GM23338 (cell line): ENCODE results near the gene AHNAK2. TPM values are rescaled to one million over a fixed set of nuclear protein-coding genes. Genes with fewer than 3 reads are reported as not detected.

ENCODE experiments used
- ATAC-seq: fragments of 200-7000 bp; cut with Tn5 transposase; 3 replicates; pipeline ENCODE4 v1.9.1; 2020
- DNase-seq: peaks from one replicate; pipeline ENCODE4 v3.0.0-alpha.2; 2015; ENCODE audit warnings: low spot score
- H2AFZ ChIP-seq: fragments of 200-600 bp; sonication (generic); 2 replicates; pipeline ENCODE4 v1.8.0; 2016; ENCODE audit warnings: antibody characterized with exemption, mild to moderate bottlenecking, moderate library complexity
- H3F3A ChIP-seq: fragments of 200-600 bp; sonication (generic); replicated peaks from 2 replicates; pipeline ENCODE4 v1.8.0; 2017; ENCODE audit warnings: antibody characterized with exemption, mixed run types, low read depth
- H3K27ac ChIP-seq: fragments of 200-600 bp; sonication (generic); 2 replicates; pipeline ENCODE4 v1.6.1; 2016; ENCODE audit warnings: low read depth
- H3K27me3 ChIP-seq: fragments of 200-600 bp; sonication (generic); 2 replicates; pipeline ENCODE4 v1.8.0; 2016; ENCODE audit warnings: mild to moderate bottlenecking, mixed run types, moderate library complexity; ENCODE audit not compliant: insufficient read depth
- H3K36me3 ChIP-seq: fragments of 200-600 bp; sonication (generic); 2 replicates; pipeline ENCODE4 v1.8.0; 2016; ENCODE audit warnings: mild to moderate bottlenecking; ENCODE audit not compliant: insufficient read depth
- H3K4me1 ChIP-seq: fragments of 200-600 bp; sonication (generic); 2 replicates; pipeline ENCODE4 v1.8.0; 2016; ENCODE audit warnings: mild to moderate bottlenecking, moderate library complexity; ENCODE audit not compliant: insufficient read depth
- H3K4me2 ChIP-seq: fragments of 200-600 bp; sonication (generic); 2 replicates; pipeline ENCODE4 v1.7.1; 2017; ENCODE audit warnings: mixed run types
- H3K4me3 ChIP-seq: fragments of 200-600 bp; sonication (generic); 2 replicates; pipeline ENCODE4 v1.6.1; 2016; ENCODE audit warnings: mixed run types
- H3K79me2 ChIP-seq: fragments of 200-600 bp; sonication (generic); replicated peaks from 2 replicates; pipeline ENCODE4 v1.8.0; 2017; ENCODE audit warnings: mild to moderate bottlenecking; ENCODE audit not compliant: insufficient read depth
- H3K9me2 ChIP-seq: fragments of 200-600 bp; sonication (generic); 2 replicates; pipeline ENCODE4 v1.8.0; 2017; ENCODE audit not compliant: insufficient read depth
- H4K20me1 ChIP-seq: fragments of 200-600 bp; sonication (generic); replicated peaks from 2 replicates; pipeline ENCODE4 v1.8.0; 2017; ENCODE audit warnings: mild to moderate bottlenecking; ENCODE audit not compliant: insufficient read depth
- H3K27ac Mint-ChIP-seq: 2 replicates; pipeline ENCODE4 v1.8.0; 2020; ENCODE audit warnings: inconsistent platforms, mild to moderate bottlenecking, moderate library complexity, mixed read lengths
- H3K27me3 Mint-ChIP-seq: 3 replicates; pipeline ENCODE4 v1.8.0; 2022; ENCODE audit warnings: low read depth, mild to moderate bottlenecking, moderate library complexity, mixed read lengths, inconsistent platforms; ENCODE audit not compliant: insufficient read depth, poor library complexity
- H3K36me3 Mint-ChIP-seq: 3 replicates; pipeline ENCODE4 v1.8.0; 2021; ENCODE audit warnings: low read depth, mild to moderate bottlenecking, inconsistent platforms, moderate library complexity, mixed read lengths
- H3K4me1 Mint-ChIP-seq: 3 replicates; pipeline ENCODE4 v1.8.0; 2020; ENCODE audit warnings: mild to moderate bottlenecking, inconsistent platforms, mixed read lengths
- H3K4me3 Mint-ChIP-seq: 3 replicates; pipeline ENCODE4 v1.8.0; 2021; ENCODE audit warnings: moderate library complexity, mild to moderate bottlenecking, inconsistent platforms, mixed read lengths
- H3K9me3 Mint-ChIP-seq: 3 replicates; pipeline ENCODE4 v1.8.0; 2020; ENCODE audit warnings: moderate library complexity, mild to moderate bottlenecking, inconsistent platforms, mixed read lengths
- CREB1 ChIP-seq: fragments of 250-450 bp; sonication (Bioruptor Pico); IDR thresholded peaks from 2 replicates; pipeline ENCODE4 v1.5.0; 2020; ENCODE audit warnings: low read depth, mild to moderate bottlenecking, moderate library complexity
- CTCF ChIP-seq, 2 experiments: fragments of 200-600 bp in 1 of 2; sonication (generic) in 1 of 2; conservative IDR thresholded peaks; 2 replicates each; pipeline versions ENCODE4 v1.5.1 to v1.6.1; 2016 to 2017; ENCODE audit warnings: antibody characterized with exemption in 2 of 2, low read depth in 2 of 2, mild to moderate bottlenecking in 2 of 2, moderate library complexity in 1 of 2
- ETS1 ChIP-seq: IDR thresholded peaks from 2 replicates; pipeline ENCODE4 v1.6.1; 2016; ENCODE audit warnings: antibody characterized with exemption
- JUNB ChIP-seq: IDR thresholded peaks from one replicate; pipeline ENCODE4 v1.6.1; 2016; ENCODE audit warnings: antibody characterized with exemption; ENCODE audit not compliant: unreplicated experiment
- NANOG ChIP-seq: IDR thresholded peaks from 2 replicates; pipeline ENCODE4 v1.6.1; 2016; ENCODE audit warnings: antibody characterized with exemption, borderline replicate concordance
- POLR2AphosphoS5 ChIP-seq: IDR thresholded peaks from 2 replicates; pipeline ENCODE4 v1.6.1; 2016; ENCODE audit warnings: antibody characterized with exemption, low read depth
- STAT1 ChIP-seq: IDR thresholded peaks from one replicate; pipeline ENCODE4 v1.6.1; 2016; ENCODE audit warnings: antibody characterized with exemption; ENCODE audit not compliant: unreplicated experiment
- ZNF114 ChIP-seq: fragments of 250-450 bp; sonication (Bioruptor Pico); IDR thresholded peaks from 2 replicates; pipeline ENCODE4 v1.5.0; 2020; ENCODE audit warnings: mild to moderate bottlenecking, moderate library complexity
- ZNF331 ChIP-seq: fragments of 250-450 bp; sonication (Bioruptor Pico); IDR thresholded peaks from 2 replicates; pipeline ENCODE4 v1.5.0; 2020; ENCODE audit warnings: low read depth, mild to moderate bottlenecking, moderate library complexity
- polyA plus RNA-seq: library from polyadenylated mRNA; unstranded; fragments of >200 nt; fragmentation: Nextera tagmentation; extraction: Ambion mirVana; gene quantifications from 2 replicates; pipeline ENCODE4 v1.2.1, GENCODE V29; 2016
- total RNA-seq: library from RNA; depleted of rRNA; stranded (reverse); fragments of >200 nt; shearing (Covaris generic); gene quantifications from 2 replicates; pipeline ENCODE4 v1.2.3, GENCODE V29; 2014
- TF ChIP-seq, protein P1 (sequence below): IDR thresholded peaks from one replicate; pipeline ENCODE4 v1.6.1; 2018; ENCODE audit warnings: antibody characterized with exemption; ENCODE audit not compliant: unreplicated experiment
- TF ChIP-seq, protein P2 (sequence below): fragments of 250-450 bp; sonication (Bioruptor Pico); IDR thresholded peaks from 2 replicates; pipeline ENCODE4 v1.5.0; 2020; ENCODE audit warnings: mild to moderate bottlenecking, moderate library complexity

The AHNAK2 gene
- total and polyA plus RNA-seq, 2 experiments from 2014 or later: 1.1 to 2.6 TPM

DNA sequence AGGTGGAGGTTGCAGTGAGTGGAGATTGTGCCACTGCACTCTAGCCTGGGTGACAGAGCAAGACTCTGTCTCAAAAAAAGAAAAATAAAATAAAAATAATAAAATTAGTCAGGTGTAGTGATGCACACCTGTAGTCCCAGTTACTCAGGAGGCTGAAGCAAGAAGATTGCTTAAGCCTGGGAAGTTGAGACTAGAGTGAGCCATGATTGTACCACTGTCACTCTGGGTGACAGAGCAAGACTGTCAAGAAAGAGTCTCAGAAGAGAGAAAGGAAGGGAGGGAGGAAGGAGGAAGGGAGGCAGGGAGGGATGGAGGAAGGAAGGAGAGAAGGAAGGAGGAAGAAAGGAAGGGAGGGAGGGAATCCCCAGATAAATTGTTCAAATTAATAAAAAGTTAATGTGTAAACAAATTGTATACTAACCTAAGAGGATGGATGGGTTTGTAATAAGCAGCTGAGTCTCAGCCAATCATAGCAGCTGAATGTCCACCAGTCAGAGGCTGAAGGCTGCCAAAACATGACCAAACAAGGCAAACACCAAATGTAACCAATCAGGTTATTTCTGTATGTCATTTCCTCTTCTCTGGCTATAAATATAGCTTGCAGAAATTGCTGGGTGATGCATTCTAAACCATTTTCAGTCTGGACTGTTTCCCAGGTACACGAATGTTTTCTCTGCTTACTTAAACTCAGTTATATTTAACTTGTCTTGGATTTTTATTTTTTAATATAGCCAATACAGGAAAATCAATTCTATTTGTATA, 48.8 kb upstream of the AHNAK2 start (continued):
- TF ChIP-seq CREB1 (CRISPR knock-in tag) (no peak), JUNB (no peak), ZNF331 (CRISPR knock-in tag) (no peak), NANOG (no peak), ETS1 (no peak), POLR2AphosphoS5 (no peak), CTCF (conservative IDR thresholded peaks at IDR 0.05; ENCODE audit: low read depth in 2 of 2) (no peak), STAT1 (no peak), ZNF114 (no peak)
- TF ChIP-seq, protein P1, sequence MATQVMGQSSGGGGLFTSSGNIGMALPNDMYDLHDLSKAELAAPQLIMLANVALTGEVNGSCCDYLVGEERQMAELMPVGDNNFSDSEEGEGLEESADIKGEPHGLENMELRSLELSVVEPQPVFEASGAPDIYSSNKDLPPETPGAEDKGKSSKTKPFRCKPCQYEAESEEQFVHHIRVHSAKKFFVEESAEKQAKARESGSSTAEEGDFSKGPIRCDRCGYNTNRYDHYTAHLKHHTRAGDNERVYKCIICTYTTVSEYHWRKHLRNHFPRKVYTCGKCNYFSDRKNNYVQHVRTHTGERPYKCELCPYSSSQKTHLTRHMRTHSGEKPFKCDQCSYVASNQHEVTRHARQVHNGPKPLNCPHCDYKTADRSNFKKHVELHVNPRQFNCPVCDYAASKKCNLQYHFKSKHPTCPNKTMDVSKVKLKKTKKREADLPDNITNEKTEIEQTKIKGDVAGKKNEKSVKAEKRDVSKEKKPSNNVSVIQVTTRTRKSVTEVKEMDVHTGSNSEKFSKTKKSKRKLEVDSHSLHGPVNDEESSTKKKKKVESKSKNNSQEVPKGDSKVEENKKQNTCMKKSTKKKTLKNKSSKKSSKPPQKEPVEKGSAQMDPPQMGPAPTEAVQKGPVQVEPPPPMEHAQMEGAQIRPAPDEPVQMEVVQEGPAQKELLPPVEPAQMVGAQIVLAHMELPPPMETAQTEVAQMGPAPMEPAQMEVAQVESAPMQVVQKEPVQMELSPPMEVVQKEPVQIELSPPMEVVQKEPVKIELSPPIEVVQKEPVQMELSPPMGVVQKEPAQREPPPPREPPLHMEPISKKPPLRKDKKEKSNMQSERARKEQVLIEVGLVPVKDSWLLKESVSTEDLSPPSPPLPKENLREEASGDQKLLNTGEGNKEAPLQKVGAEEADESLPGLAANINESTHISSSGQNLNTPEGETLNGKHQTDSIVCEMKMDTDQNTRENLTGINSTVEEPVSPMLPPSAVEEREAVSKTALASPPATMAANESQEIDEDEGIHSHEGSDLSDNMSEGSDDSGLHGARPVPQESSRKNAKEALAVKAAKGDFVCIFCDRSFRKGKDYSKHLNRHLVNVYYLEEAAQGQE: no peak

DNA sequence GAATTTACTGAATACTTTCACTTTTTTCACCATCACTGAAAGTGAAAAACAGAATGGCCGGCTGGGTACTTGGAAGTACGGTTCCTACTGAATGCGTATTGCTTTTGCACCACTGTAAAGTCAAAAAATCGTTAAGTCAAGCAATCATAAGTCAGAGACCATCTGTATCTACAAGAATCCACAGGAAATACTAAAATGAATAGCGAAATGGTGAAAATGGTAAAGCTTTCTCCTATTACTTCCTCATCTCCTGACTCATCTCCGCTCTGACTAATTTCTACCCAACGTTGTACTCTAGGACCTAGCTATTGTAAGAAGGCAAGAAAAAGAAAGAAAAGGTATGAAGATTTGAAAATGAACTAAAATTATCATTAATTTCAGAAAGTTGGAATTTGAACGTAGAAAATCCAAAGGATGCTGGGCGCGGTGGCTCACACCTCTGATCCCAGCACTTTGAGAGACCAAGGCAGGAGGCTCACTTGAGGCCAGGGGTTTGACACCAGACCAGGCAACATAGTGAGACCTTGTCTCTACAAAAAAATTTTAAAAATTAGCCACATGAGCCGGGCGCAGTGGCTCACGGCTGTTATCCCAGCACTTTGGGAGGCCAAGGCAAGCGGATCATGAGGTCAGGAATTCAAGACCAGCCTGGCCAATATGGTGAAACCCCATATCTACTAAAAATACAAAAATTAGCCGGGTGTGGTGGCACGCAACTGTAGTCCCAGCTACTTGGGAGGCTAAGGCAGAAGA, 48.0 kb upstream of the AHNAK2 start:
- Histone ChIP-seq H3K36me3 (no peaks in the 10 kb centered on the region), H3K4me2 (no peak overlapping the region), H3K27ac (no peak overlapping the region), H3K27me3 (peaks cover 7% of the 10 kb centered on the region), H2AFZ (no peak overlapping the region), H3K9me2 (no peaks in the 10 kb centered on the region), H3F3A (peaks cover 5% of the 10 kb centered on the region; the same call in 1 of the 2 replicates), H3K4me1 (peaks cover 5% of the 10 kb centered on the region; the same call in 1 of the 2 replicates), H4K20me1 (0 out of 2 replicates have a peak, but pooled peaks cover 4% of the 10 kb centered on the region), H3K4me3 (no peak overlapping the region), H3K79me2 (peaks cover 15% of the 10 kb centered on the region)
- Mint-ChIP-seq H3K27me3 (peaks cover 18% of the 10 kb centered on the region), H3K9me3 (no peaks in the 10 kb centered on the region), H3K27ac (no peak overlapping the region), H3K4me3 (no peak overlapping the region), H3K4me1 (peaks cover 19% of the 10 kb centered on the region), H3K36me3 (no peaks in the 10 kb centered on the region)
- DNase-seq (no peak), ATAC-seq (no peak)
- TF ChIP-seq, protein P2, sequence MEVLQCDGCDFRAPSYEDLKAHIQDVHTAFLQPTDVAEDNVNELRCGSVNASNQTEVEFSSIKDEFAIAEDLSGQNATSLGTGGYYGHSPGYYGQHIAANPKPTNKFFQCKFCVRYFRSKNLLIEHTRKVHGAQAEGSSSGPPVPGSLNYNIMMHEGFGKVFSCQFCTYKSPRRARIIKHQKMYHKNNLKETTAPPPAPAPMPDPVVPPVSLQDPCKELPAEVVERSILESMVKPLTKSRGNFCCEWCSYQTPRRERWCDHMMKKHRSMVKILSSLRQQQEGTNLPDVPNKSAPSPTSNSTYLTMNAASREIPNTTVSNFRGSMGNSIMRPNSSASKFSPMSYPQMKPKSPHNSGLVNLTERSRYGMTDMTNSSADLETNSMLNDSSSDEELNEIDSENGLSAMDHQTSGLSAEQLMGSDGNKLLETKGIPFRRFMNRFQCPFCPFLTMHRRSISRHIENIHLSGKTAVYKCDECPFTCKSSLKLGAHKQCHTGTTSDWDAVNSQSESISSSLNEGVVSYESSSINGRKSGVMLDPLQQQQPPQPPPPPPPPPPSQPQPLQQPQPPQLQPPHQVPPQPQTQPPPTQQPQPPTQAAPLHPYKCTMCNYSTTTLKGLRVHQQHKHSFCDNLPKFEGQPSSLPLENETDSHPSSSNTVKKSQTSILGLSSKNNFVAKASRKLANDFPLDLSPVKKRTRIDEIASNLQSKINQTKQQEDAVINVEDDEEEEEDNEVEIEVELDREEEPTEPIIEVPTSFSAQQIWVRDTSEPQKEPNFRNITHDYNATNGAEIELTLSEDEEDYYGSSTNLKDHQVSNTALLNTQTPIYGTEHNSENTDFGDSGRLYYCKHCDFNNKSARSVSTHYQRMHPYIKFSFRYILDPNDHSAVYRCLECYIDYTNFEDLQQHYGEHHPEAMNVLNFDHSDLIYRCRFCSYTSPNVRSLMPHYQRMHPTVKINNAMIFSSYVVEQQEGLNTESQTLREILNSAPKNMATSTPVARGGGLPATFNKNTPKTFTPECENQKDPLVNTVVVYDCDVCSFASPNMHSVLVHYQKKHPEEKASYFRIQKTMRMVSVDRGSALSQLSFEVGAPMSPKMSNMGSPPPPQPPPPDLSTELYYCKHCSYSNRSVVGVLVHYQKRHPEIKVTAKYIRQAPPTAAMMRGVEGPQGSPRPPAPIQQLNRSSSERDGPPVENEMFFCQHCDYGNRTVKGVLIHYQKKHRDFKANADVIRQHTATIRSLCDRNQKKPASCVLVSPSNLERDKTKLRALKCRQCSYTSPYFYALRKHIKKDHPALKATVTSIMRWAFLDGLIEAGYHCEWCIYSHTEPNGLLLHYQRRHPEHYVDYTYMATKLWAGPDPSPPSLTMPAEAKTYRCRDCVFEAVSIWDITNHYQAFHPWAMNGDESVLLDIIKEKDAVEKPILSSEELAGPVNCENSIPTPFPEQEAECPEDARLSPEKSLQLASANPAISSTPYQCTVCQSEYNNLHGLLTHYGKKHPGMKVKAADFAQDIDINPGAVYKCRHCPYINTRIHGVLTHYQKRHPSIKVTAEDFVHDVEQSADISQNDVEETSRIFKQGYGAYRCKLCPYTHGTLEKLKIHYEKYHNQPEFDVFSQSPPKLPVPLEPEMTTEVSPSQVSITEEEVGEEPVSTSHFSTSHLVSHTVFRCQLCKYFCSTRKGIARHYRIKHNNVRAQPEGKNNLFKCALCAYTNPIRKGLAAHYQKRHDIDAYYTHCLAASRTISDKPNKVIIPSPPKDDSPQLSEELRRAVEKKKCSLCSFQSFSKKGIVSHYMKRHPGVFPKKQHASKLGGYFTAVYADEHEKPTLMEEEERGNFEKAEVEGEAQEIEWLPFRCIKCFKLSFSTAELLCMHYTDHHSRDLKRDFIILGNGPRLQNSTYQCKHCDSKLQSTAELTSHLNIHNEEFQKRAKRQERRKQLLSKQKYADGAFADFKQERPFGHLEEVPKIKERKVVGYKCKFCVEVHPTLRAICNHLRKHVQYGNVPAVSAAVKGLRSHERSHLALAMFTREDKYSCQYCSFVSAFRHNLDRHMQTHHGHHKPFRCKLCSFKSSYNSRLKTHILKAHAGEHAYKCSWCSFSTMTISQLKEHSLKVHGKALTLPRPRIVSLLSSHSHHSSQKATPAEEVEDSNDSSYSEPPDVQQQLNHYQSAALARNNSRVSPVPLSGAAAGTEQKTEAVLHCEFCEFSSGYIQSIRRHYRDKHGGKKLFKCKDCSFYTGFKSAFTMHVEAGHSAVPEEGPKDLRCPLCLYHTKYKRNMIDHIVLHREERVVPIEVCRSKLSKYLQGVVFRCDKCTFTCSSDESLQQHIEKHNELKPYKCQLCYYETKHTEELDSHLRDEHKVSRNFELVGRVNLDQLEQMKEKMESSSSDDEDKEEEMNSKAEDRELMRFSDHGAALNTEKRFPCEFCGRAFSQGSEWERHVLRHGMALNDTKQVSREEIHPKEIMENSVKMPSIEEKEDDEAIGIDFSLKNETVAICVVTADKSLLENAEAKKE (CRISPR knock-in tag): no peak
- no peak for TF ChIP-seq JUNB
